Measurements from ENCODE around the gene MICA. TPM values are rescaled to one million over a fixed set of nuclear protein-coding genes. Genes with fewer than 3 reads are reported as not detected.

The MICA gene
- 15.9 TPM for total RNA-seq
- polyA plus RNA-seq, result 10 to 100 TPM in 1 of 4 donors, 1 to 10 TPM in 3; 6.4 to 10.6 (median 7.5) TPM

DNA sequence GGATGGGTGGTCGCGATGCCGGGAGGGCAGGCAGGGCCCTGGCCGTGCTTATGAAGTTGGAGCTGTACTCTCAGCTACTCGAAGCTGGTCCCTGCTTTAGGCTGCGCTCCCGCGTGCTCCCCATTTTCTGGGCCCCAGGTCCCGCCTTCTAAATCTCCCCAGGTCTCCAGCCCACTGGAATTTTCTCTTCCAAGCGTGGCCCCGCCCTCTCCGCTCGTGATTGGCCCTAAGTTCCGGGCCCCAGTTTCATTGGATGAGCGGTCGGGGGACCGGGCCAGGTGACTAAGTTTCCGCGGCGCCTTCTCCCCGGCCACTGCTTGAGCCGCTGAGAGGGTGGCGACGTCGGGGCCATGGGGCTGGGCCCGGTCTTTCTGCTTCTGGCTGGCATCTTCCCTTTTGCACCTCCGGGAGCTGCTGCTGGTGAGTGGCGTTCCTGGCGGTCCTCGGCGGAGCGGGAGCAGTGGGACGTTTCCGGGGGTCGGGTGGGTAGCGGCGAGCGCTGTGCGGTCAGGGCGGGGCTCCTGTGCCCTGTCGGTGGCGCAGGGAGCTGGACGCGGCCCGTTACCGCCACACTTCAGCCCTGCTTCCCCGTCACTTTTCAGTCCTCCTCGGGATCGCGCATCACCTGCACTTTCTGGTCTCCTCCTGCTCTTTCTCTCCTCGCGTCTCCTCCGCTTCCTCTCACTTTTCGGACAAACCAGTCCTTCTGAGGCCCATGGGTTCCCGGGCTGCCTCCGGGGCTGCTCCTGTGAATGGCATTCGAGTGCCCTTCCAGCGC, at the start of gene MICA:
Gene MICA, plus strand, starts transcription at position 313 of the 778 bp plus-strand sequence. Its CDS starts 38 bp downstream, at position 351.
- peak within 1 kb of the TSS; percentile 84 for H3K27ac ChIP-seq (ENCODE audit: insufficient read depth, low read length, poor library complexity, severe bottlenecking)
- peak; percentile 54 to 57 for ATAC-seq (ENCODE audit: low read depth in 2 of 2)
- H3K27ac Mint-ChIP-seq, result peak within 1 kb of the TSS; percentile 82 to 93 (median 91)
- H3K36me3 ChIP-seq (ENCODE audit: control insufficient read depth, insufficient read depth, low read length), result no peaks in the 10 kb centered on the region
- peak within 1 kb of the TSS; percentile 91 to 98 (median 96) for H3K4me3 Mint-ChIP-seq
- no peaks in the 10 kb centered on the region for H3K27me3 Mint-ChIP-seq
- no peaks in the 10 kb centered on the region for H3K27me3 ChIP-seq (ENCODE audit: control insufficient read depth, insufficient read depth, low read length)
- DNase-seq, result peak; percentile 48 to 72 (median 69)
- H3K9me3 ChIP-seq (ENCODE audit: control insufficient read depth in 2 of 2, low read length in 2 of 2), result no peaks in the 10 kb centered on the region
- no peaks in the 10 kb centered on the region for H3K9me3 Mint-ChIP-seq
- H3K4me3 ChIP-seq (ENCODE audit: low read depth, low read length), result peak within 1 kb of the TSS; percentile 90
- H3K36me3 Mint-ChIP-seq, result no peaks in the 10 kb centered on the region
- H3K4me1 ChIP-seq (ENCODE audit: control insufficient read depth, insufficient read depth, low read length, poor library complexity, severe bottlenecking), result peaks cover 60% of the 10 kb centered on the region
- H3K4me1 Mint-ChIP-seq, result peaks cover 44 to 89% (median 63%) of the 10 kb centered on the region in 4 donors

DNA sequence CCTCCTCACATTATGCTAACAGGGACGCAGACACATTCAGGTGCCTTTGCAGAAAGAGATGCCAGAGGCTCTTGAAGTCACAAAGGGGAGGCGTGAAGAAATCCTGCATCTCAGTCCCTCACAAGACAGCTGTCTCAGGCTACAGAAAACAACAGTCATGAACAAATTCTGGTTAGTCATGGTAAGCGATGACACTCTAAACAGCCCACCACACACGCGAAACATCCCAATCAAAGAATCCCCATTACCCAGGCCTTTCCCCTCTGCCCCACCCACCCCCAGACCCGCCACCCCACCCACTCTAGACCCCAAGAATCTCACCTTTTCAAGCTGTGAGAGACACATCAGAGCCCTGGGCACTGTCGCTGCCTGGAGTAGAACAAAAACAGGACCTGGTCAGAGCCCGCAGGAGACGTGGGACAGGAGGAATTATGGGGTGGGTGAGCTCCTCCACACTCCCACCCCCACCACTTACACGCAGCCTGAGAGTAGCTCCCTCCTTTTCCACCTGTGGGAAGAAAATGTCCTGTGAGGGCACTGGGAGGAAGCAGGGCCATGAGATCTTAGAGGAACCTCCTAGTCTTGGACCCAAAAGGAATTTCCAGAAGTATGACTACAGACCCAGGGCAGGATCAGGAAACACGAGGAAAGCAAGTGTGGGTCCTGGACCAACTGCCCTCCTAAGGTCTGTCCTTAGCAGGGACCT, 49.1 kb upstream of the MICA start:
- no peak for ATAC-seq (ENCODE audit: low read depth in 2 of 2)
- Mint-ChIP-seq H3K4me3 (peak overlapping the region; percentile 95 to 100 (median 98)), H3K4me1 (peaks cover 16 to 74% (median 60%) of the 10 kb centered on the region in 4 donors), H3K36me3 (peaks cover 36% of the 10 kb centered on the region), H3K9me3 (peaks cover 0 to 5% (median 0%) of the 10 kb centered on the region in 7 donors), H3K27me3 (peaks cover 7% of the 10 kb centered on the region), H3K27ac (peak overlapping the region; percentile 94 to 100 (median 97))
- peaks cover 53% of the 10 kb centered on the region for H3K4me1 ChIP-seq (ENCODE audit: control insufficient read depth, insufficient read depth, low read length, poor library complexity, severe bottlenecking)
- peak overlapping the region; percentile 98 for H3K27ac ChIP-seq (ENCODE audit: insufficient read depth, low read length, poor library complexity, severe bottlenecking)
- no peaks in the 10 kb centered on the region for H3K27me3 ChIP-seq (ENCODE audit: control insufficient read depth, insufficient read depth, low read length)
- peak in 2 of 3 donors; percentile 24 to 33 for DNase-seq
- no peaks in the 10 kb centered on the region for H3K9me3 ChIP-seq (ENCODE audit: control insufficient read depth in 2 of 2, low read length in 2 of 2)
- peak overlapping the region; percentile 98 for H3K4me3 ChIP-seq (ENCODE audit: low read depth, low read length)
- H3K36me3 ChIP-seq (ENCODE audit: control insufficient read depth, insufficient read depth, low read length), result peaks cover 28% of the 10 kb centered on the region

DNA sequence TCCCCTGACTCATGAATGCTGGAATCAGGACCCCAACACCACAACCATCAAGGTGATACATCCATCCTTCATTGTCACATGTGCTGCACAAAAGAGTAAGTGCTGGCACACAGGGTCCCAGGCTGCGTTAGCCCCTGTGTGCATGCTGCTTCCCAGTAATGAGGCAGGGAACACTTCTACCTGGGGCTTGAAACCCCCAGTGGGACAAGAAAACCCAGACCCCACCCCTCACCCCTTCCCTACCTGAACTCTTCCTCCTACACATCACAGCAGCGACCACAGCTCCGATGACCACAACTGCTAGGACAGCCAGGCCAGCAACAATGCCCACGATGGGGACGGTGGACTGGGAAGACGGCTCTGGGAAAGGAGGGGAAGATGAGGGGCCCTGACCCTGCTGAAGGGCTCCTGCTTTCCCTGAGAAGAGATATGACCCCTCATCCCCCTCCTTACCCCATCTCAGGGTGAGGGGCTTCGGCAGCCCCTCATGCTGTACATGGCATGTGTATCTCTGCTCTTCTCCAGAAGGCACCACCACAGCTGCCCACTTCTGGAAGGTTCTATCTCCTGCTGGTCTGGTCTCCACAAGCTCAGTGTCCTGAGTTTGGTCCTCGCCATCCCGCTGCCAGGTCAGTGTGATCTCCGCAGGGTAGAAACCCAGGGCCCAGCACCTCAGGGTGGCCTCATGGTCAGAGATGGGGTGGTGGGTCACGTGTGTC, 48.4 kb upstream of the MICA start:
- Histone ChIP-seq H3K4me3 (ENCODE audit: low read depth, low read length) (peak overlapping the region; percentile 98), H3K9me3 (ENCODE audit: control insufficient read depth in 2 of 2, low read length in 2 of 2) (no peaks in the 10 kb centered on the region), H3K27ac (ENCODE audit: insufficient read depth, low read length, poor library complexity, severe bottlenecking) (peak overlapping the region; percentile 98), H3K4me1 (ENCODE audit: control insufficient read depth, insufficient read depth, low read length, poor library complexity, severe bottlenecking) (peaks cover 54% of the 10 kb centered on the region), H3K36me3 (ENCODE audit: control insufficient read depth, insufficient read depth, low read length) (peaks cover 28% of the 10 kb centered on the region), H3K27me3 (ENCODE audit: control insufficient read depth, insufficient read depth, low read length) (no peaks in the 10 kb centered on the region)
- Mint-ChIP-seq H3K4me3 (peak overlapping the region; percentile 95 to 100 (median 98)), H3K27ac (peak overlapping the region; percentile 88 to 100 (median 94)), H3K9me3 (peaks cover 0 to 5% (median 0%) of the 10 kb centered on the region in 7 donors), H3K4me1 (peaks cover 10 to 77% (median 62%) of the 10 kb centered on the region in 4 donors), H3K36me3 (peaks cover 36% of the 10 kb centered on the region), H3K27me3 (peaks cover 7% of the 10 kb centered on the region)
- DNase-seq (peak in 1 of 3 donors; percentile 10), ATAC-seq (ENCODE audit: low read depth in 2 of 2) (no peak)

DNA sequence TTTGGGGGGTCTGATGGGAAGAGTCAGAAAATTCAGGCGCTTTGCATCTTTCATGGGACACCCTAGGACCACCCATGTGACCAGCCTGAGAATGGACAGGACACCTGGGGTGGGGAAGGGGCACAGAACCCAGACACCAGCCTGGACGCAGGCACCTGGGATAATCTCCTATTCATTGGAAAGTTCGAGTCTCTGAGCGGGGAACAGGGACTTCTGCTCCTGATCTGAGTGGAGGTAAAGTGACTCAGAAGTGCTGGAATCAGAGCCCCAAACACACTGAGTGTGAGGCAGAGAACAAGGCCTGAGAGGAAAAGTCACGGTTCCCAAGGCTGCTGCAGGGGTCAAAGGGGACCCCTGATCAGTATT, 47.8 kb upstream of the MICA start:
- H3K27me3 Mint-ChIP-seq, result peaks cover 7% of the 10 kb centered on the region
- no peaks in the 10 kb centered on the region for H3K9me3 ChIP-seq (ENCODE audit: control insufficient read depth in 2 of 2, low read length in 2 of 2)
- H3K4me1 ChIP-seq (ENCODE audit: control insufficient read depth, insufficient read depth, low read length, poor library complexity, severe bottlenecking), result peaks cover 54% of the 10 kb centered on the region
- peak overlapping the region; percentile 88 to 100 (median 94) for H3K27ac Mint-ChIP-seq
- peaks cover 0 to 7% (median 0%) of the 10 kb centered on the region in 7 donors for H3K9me3 Mint-ChIP-seq
- peaks cover 36% of the 10 kb centered on the region for H3K36me3 Mint-ChIP-seq
- H3K27ac ChIP-seq (ENCODE audit: insufficient read depth, low read length, poor library complexity, severe bottlenecking), result peak overlapping the region; percentile 98
- ATAC-seq (ENCODE audit: low read depth in 2 of 2) (no peak), DNase-seq (no peak)
- H3K36me3 ChIP-seq (ENCODE audit: control insufficient read depth, insufficient read depth, low read length), result peaks cover 28% of the 10 kb centered on the region
- peaks cover 16 to 77% (median 63%) of the 10 kb centered on the region in 4 donors for H3K4me1 Mint-ChIP-seq
- H3K27me3 ChIP-seq (ENCODE audit: control insufficient read depth, insufficient read depth, low read length), result no peaks in the 10 kb centered on the region
- H3K4me3 Mint-ChIP-seq, result peak overlapping the region; percentile 95 to 100 (median 98)
- peak overlapping the region; percentile 98 for H3K4me3 ChIP-seq (ENCODE audit: low read depth, low read length)

DNA sequence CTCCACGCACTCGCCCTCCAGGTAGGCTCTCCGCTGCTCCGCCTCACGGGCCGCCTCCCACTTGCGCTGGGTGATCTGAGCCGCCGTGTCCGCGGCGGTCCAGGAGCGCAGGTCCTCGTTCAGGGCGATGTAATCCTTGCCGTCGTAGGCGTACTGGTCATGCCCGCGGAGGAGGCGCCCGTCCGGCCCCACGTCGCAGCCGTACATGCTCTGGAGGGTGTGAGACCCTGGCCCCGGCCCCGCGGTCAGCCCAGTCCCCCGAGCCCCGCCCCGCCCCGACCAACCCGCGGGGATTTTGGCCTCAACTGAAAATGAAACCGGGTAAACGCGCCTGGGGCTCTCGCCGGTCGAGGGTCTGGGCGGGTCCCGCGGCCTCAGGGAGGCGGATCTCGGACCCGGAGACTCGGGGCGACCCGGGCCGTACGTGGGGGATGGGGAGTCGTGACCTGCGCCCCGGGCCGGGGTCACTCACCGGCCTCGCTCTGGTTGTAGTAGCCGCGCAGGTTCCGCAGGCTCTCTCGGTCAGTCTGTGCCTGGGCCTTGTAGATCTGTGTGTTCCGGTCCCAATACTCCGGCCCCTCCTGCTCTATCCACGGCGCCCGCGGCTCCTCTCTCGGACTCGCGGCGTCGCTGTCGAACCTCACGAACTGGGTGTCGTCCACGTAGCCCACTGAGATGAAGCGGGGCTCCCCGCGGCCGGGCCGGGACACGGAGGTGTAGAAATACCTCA, 47.0 kb upstream of the MICA start:
- Histone ChIP-seq H3K9me3 (ENCODE audit: control insufficient read depth in 2 of 2, low read length in 2 of 2) (no peaks in the 10 kb centered on the region), H3K27ac (ENCODE audit: insufficient read depth, low read length, poor library complexity, severe bottlenecking) (peak overlapping the region; percentile 98), H3K27me3 (ENCODE audit: control insufficient read depth, insufficient read depth, low read length) (no peaks in the 10 kb centered on the region), H3K4me1 (ENCODE audit: control insufficient read depth, insufficient read depth, low read length, poor library complexity, severe bottlenecking) (peaks cover 54% of the 10 kb centered on the region), H3K36me3 (ENCODE audit: control insufficient read depth, insufficient read depth, low read length) (peaks cover 28% of the 10 kb centered on the region), H3K4me3 (ENCODE audit: low read depth, low read length) (peak overlapping the region; percentile 98)
- H3K36me3 Mint-ChIP-seq, result peaks cover 36% of the 10 kb centered on the region
- H3K27me3 Mint-ChIP-seq, result peaks cover 7% of the 10 kb centered on the region
- peak in 1 of 2 donors; percentile 4 for ATAC-seq (ENCODE audit: low read depth in 2 of 2)
- peak overlapping the region; percentile 99 to 100 (median 100) for H3K27ac Mint-ChIP-seq
- peak; percentile 37 to 46 (median 44) for DNase-seq
- H3K4me1 Mint-ChIP-seq, result peaks cover 13 to 69% (median 60%) of the 10 kb centered on the region in 4 donors
- H3K9me3 Mint-ChIP-seq, result peaks cover 0 to 10% (median 0%) of the 10 kb centered on the region in 7 donors
- H3K4me3 Mint-ChIP-seq, result peak overlapping the region; percentile 96 to 100 (median 100)

DNA sequence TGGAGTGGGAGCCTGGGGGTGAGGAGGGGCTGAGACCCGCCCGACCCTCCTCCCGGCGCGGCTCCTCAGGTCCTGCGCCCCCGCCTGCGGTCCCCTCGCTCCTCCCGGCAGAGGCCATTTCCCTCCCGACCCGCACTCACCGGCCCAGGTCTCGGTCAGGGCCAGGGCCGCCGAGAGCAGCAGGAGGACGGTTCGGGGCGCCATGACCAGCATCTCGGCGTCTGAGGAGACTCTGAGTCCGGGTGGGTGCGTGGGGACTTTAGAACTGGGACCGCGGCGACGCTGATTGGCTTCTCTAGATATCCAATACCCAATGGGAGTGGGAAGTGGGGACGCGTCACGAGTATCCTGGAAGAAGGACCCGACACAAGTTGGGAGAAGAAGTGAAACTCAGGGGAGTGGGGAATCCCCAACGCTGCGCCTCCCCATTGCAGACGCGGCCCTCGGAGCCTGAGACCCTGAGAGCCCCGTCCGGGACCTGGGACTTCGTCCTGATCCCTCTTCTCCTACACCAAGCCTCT, 46.4 kb upstream of the MICA start, which contains the start of gene HLA-B:
Gene HLA-B, minus strand, starts transcription at position 234 of the 521 bp plus-strand sequence. Its CDS starts 21 bp downstream, at position 213.
- H3K4me1 Mint-ChIP-seq, result peaks cover 12 to 68% (median 58%) of the 10 kb centered on the region in 4 donors
- peak; percentile 83 to 96 (median 84) for DNase-seq

More for the DNA sequence above, 46.4 kb upstream of the MICA start, which contains the start of gene HLA-B:
- Histone ChIP-seq H3K27me3 (ENCODE audit: control insufficient read depth, insufficient read depth, low read length) (no peaks in the 10 kb centered on the region), H3K4me1 (ENCODE audit: control insufficient read depth, insufficient read depth, low read length, poor library complexity, severe bottlenecking) (peaks cover 54% of the 10 kb centered on the region), H3K9me3 (ENCODE audit: control insufficient read depth in 2 of 2, low read length in 2 of 2) (no peaks in the 10 kb centered on the region), H3K4me3 (ENCODE audit: low read depth, low read length) (peak within 1 kb of the TSS; percentile 98), H3K27ac (ENCODE audit: insufficient read depth, low read length, poor library complexity, severe bottlenecking) (peak within 1 kb of the TSS; percentile 98), H3K36me3 (ENCODE audit: control insufficient read depth, insufficient read depth, low read length) (peaks cover 28% of the 10 kb centered on the region)
- ATAC-seq (ENCODE audit: low read depth in 2 of 2), result peak; percentile 85 to 87
- H3K4me3 Mint-ChIP-seq, result peak within 1 kb of the TSS; percentile 96 to 100 (median 100)
- H3K36me3 Mint-ChIP-seq, result peaks cover 36% of the 10 kb centered on the region
- peaks cover 10% of the 10 kb centered on the region for H3K27me3 Mint-ChIP-seq
- H3K9me3 Mint-ChIP-seq, result peaks cover 0 to 10% (median 0%) of the 10 kb centered on the region in 7 donors
- peak within 1 kb of the TSS; percentile 99 to 100 (median 100) for H3K27ac Mint-ChIP-seq
